AG09309 (cell line): ENCODE measurements around the gene SLC39A5.

ENCODE experiments used
- DNase-seq: peaks from one replicate; pipeline ENCODE4 v3.0.0-alpha.2; 2010; ENCODE audit warnings: low read depth
- H3K4me3 ChIP-seq: 2 replicates; pipeline ENCODE4 v1.5.1; 2011; ENCODE audit warnings: mild to moderate bottlenecking, low read depth, low read length, moderate library complexity; ENCODE audit not compliant: control insufficient read depth
- CTCF ChIP-seq: IDR thresholded peaks from 2 replicates; pipeline ENCODE4 v1.5.1; 2011; ENCODE audit warnings: mild to moderate bottlenecking, low read depth, low read length, inconsistent platforms; ENCODE audit not compliant: insufficient read depth, control insufficient read depth; ENCODE audit errors: missing control alignments

SLC39A5 gene

GRCh38 chr12:56242986-56243385 lies 13.1 kb downstream of the SLC39A5 start:
- H3K4me3 ChIP-seq, result no peak overlapping the region
- no peak for TF ChIP-seq CTCF
- no peak for DNase-seq

- TF ChIP-seq CTCF, result no peak
- no peak overlapping the region for H3K4me3 ChIP-seq
- DNase-seq, result no peak
These were observed 13.9 kb downstream of the SLC39A5 start for GRCh38 chr12:56243731-56244181.

- TF ChIP-seq CTCF, result no peak
- DNase-seq, result no peak
- no peak overlapping the region for H3K4me3 ChIP-seq
These were observed 14.6 kb downstream of the SLC39A5 start for GRCh38 chr12:56244494-56244893.

- no peak for TF ChIP-seq CTCF
- no peak for DNase-seq
- H3K4me3 ChIP-seq, result no peak overlapping the region
These were observed 18.1 kb downstream of the SLC39A5 start for GRCh38 chr12:56247923-56248322.

GRCh38 chr12:56248711-56249110 lies 18.9 kb downstream of the SLC39A5 start:
- no peak for TF ChIP-seq CTCF
- no peak for DNase-seq
- no peak overlapping the region for H3K4me3 ChIP-seq

GRCh38 chr12:56252649-56253048 lies 22.8 kb downstream of the SLC39A5 start:
- TF ChIP-seq CTCF, result no peak
- no peak for DNase-seq
- H3K4me3 ChIP-seq, result no peak overlapping the region

- TF ChIP-seq CTCF, result no peak
- no peak overlapping the region for H3K4me3 ChIP-seq
- no peak for DNase-seq
These were observed 23.2 kb downstream of the SLC39A5 start for GRCh38 chr12:56253091-56253490.
